Measurements from ENCODE around the gene KNDC1.
"Not testable (repeated sequence)": the region's sequence is repeated elsewhere in the genome, so short reads cannot be mapped to it uniquely, and the experiment has no call there.

KNDC1 gene

DNA sequence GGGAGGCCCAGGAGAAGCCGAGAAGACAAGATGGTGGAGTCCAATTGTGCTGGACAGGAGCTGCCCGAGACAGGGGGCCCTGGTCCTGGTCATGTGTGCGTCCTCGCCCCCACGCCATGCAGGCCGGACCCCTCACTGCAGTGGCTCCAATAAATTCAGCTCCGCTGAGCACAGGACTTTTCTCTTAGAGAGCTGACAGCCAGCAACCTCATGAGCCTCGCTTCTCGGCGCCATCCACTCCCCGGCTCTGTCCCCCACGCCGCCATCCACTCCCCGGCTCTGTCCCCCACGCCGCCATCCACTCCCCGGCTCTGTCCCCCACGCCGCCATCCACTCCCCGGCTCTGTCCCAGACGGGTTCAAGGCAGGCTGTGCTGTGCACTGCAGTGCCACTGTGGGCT is 67.2 kb downstream of the KNDC1 start:
- no peak for DNase-seq (ENCODE audit: low read depth in 2 of 2)
- H3K4me3 ChIP-seq (replicated peaks in 1 of 2; ENCODE audit: low read depth in 2 of 2, low read length in 2 of 2): no peak overlapping the region
- TF ChIP-seq, protein P1, sequence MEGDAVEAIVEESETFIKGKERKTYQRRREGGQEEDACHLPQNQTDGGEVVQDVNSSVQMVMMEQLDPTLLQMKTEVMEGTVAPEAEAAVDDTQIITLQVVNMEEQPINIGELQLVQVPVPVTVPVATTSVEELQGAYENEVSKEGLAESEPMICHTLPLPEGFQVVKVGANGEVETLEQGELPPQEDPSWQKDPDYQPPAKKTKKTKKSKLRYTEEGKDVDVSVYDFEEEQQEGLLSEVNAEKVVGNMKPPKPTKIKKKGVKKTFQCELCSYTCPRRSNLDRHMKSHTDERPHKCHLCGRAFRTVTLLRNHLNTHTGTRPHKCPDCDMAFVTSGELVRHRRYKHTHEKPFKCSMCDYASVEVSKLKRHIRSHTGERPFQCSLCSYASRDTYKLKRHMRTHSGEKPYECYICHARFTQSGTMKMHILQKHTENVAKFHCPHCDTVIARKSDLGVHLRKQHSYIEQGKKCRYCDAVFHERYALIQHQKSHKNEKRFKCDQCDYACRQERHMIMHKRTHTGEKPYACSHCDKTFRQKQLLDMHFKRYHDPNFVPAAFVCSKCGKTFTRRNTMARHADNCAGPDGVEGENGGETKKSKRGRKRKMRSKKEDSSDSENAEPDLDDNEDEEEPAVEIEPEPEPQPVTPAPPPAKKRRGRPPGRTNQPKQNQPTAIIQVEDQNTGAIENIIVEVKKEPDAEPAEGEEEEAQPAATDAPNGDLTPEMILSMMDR (IDR thresholded peaks at IDR 0.05; ENCODE audit: low read depth, low read length): no peak

- H3K4me3 ChIP-seq (replicated peaks in 1 of 2; ENCODE audit: low read depth in 2 of 2, low read length in 2 of 2): no peak overlapping the region
- TF ChIP-seq, protein P1 (IDR thresholded peaks at IDR 0.05; ENCODE audit: low read depth, low read length): no peak
- DNase-seq (ENCODE audit: low read depth in 2 of 2): no peak
Measured at GRCh38 chr10:133229265-133230043, 69.4 kb downstream of the KNDC1 start.

DNA sequence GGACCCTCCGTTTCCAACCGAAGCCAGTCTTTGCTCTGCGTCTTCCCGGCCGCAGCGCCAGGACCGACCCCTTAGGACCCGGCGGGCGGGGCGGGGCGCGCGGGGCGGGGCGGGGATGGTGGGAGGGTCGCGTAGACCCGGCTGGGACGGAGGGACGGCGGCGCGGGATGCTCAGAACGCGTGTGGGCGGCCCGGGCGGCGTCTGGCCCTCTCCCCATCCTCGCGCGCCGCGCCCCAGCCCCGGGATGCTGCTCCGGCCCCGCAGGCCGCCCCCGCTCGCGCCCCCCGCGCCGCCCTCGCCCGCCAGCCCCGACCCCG is 70.0 kb downstream of the KNDC1 start, which contains the start of gene UTF1:
UTF1 (plus strand) TSS at position 174 of the 318 bp plus-strand sequence; CDS start at position 246, 72 bp downstream.
- no peak within 1 kb of the TSS for H3K4me3 ChIP-seq (replicated peaks in 1 of 2; ENCODE audit: low read depth in 2 of 2, low read length in 2 of 2)
- TF ChIP-seq, protein P1 (IDR thresholded peaks at IDR 0.05; ENCODE audit: low read depth, low read length): no peak
- no peak for DNase-seq (ENCODE audit: low read depth in 2 of 2)

GRCh38 chr10:133230387-133231195 is 70.6 kb downstream of the KNDC1 start:
- H3K4me3 ChIP-seq (replicated peaks in 1 of 2; ENCODE audit: low read depth in 2 of 2, low read length in 2 of 2): no peak overlapping the region
- DNase-seq (ENCODE audit: low read depth in 2 of 2): no peak
- TF ChIP-seq, protein P1 (IDR thresholded peaks at IDR 0.05; ENCODE audit: low read depth, low read length): no peak

GRCh38 chr10:133231244-133231945 is 71.4 kb downstream of the KNDC1 start:
- no peak for DNase-seq (ENCODE audit: low read depth in 2 of 2)

GRCh38 chr10:133231946-133232574 is 72.0 kb downstream of the KNDC1 start:
- H3K4me3 ChIP-seq (replicated peaks in 1 of 2; ENCODE audit: low read depth in 2 of 2, low read length in 2 of 2): no peak overlapping the region
- DNase-seq (ENCODE audit: low read depth in 2 of 2): no peak
- TF ChIP-seq, protein P1 (IDR thresholded peaks at IDR 0.05; ENCODE audit: low read depth, low read length): no peak

More at GRCh38 chr10:133231244-133231945, 71.4 kb downstream of the KNDC1 start:
- TF ChIP-seq, protein P1 (IDR thresholded peaks at IDR 0.05; ENCODE audit: low read depth, low read length): no peak
- H3K4me3 ChIP-seq (replicated peaks in 1 of 2; ENCODE audit: low read depth in 2 of 2, low read length in 2 of 2): no peak overlapping the region

- DNase-seq (ENCODE audit: low read depth in 2 of 2); H3K4me3 ChIP-seq (replicated peaks in 1 of 2; ENCODE audit: low read depth in 2 of 2, low read length in 2 of 2): not testable (repeated sequence)
Measured at GRCh38 chr10:133234796-133235195, 74.8 kb downstream of the KNDC1 start.
